ENCODE measurements around the gene CTNNBIP1. TPM values are rescaled to one million over a fixed set of nuclear protein-coding genes. Genes with fewer than 3 reads are reported as not detected.
"Not testable (repeated sequence)": the region's sequence is repeated elsewhere in the genome, so short reads cannot be mapped to it uniquely, and the experiment has no call there.

The CTNNBIP1 gene
- 18.0 and 23.3 TPM in 2 replicates for total RNA-seq (2014; rRNA removed)
- 10.7 TPM for polyA plus RNA-seq (2012)

GRCh38 chr1:9910076-9910422, at the start of gene CTNNBIP1:
Gene CTNNBIP1 (minus strand): TSS chr1:9910269. CDS start chr1:9872064, 38,205 bp downstream.
- no peak for DNase-seq (ENCODE audit: low read depth)

GRCh38 chr1:9957726-9958125, 47.7 kb upstream of the CTNNBIP1 start:
- no peak for DNase-seq (ENCODE audit: low read depth)

- DNase-seq (ENCODE audit: low read depth) = no peak
These were observed 36.2 kb upstream of the CTNNBIP1 start for GRCh38 chr1:9946315-9946714.

GRCh38 chr1:9942939-9943788, 33.1 kb upstream of the CTNNBIP1 start, which contains the start of the genes LZIC and NMNAT1:
Gene LZIC (minus strand): TSS chr1:9943391. CDS start chr1:9936619, 6,772 bp downstream.
Gene NMNAT1 (plus strand): TSS chr1:9943475. CDS start chr1:9972074, 28,599 bp downstream.
- DNase-seq (ENCODE audit: low read depth) = peak; percentile 88

- peak; percentile 59 for DNase-seq (ENCODE audit: low read depth)
These were observed 32.4 kb upstream of the CTNNBIP1 start for GRCh38 chr1:9942399-9942938.

- no peak for DNase-seq (ENCODE audit: low read depth)
These were observed 19.6 kb upstream of the CTNNBIP1 start for GRCh38 chr1:9929431-9930385.

GRCh38 chr1:9927259-9927658, 17.2 kb upstream of the CTNNBIP1 start:
- no peak for DNase-seq (ENCODE audit: low read depth)

GRCh38 chr1:9922342-9922741, 12.3 kb upstream of the CTNNBIP1 start:
- DNase-seq (ENCODE audit: low read depth) = no peak

- no peak for DNase-seq (ENCODE audit: low read depth)
These were observed 10.5 kb upstream of the CTNNBIP1 start for GRCh38 chr1:9920606-9921005.

GRCh38 chr1:9917901-9918300, 7.8 kb upstream of the CTNNBIP1 start:
- DNase-seq (ENCODE audit: low read depth) = no peak

- not testable (repeated sequence) for DNase-seq (ENCODE audit: low read depth)
These were observed 7.4 kb upstream of the CTNNBIP1 start for GRCh38 chr1:9917495-9917894.

GRCh38 chr1:9916452-9916851, 6.4 kb upstream of the CTNNBIP1 start:
- no peak for DNase-seq (ENCODE audit: low read depth)

- DNase-seq (ENCODE audit: low read depth) = no peak
These were observed 4.5 kb upstream of the CTNNBIP1 start for GRCh38 chr1:9914610-9914937.

GRCh38 chr1:9912264-9912936, 2.3 kb upstream of the CTNNBIP1 start:
- no peak for DNase-seq (ENCODE audit: low read depth)

GRCh38 chr1:9910423-9911178, 532 bp upstream of the CTNNBIP1 start:
- peak; percentile 98 for DNase-seq (ENCODE audit: low read depth)

GRCh38 chr1:9909234-9910046, 629 bp downstream of the CTNNBIP1 start:
- no peak for DNase-seq (ENCODE audit: low read depth)

GRCh38 chr1:9908871-9909233, 1.2 kb downstream of the CTNNBIP1 start:
- DNase-seq (ENCODE audit: low read depth) = no peak

GRCh38 chr1:9907441-9907840, 2.6 kb downstream of the CTNNBIP1 start:
- DNase-seq (ENCODE audit: low read depth) = no peak

- peak; percentile 75 for DNase-seq (ENCODE audit: low read depth)
These were observed 3.6 kb downstream of the CTNNBIP1 start for GRCh38 chr1:9906466-9906865.

GRCh38 chr1:9905010-9905409, 5.1 kb downstream of the CTNNBIP1 start:
- peak; percentile 62 for DNase-seq (ENCODE audit: low read depth)
